GM13976 (cell line): ENCODE measurements around the gene TARS1.

Experiments used
- DNase-seq: peaks from one replicate; pipeline ENCODE4 v3.0.0; 2012; ENCODE audit warnings: low spot score
- CTCF ChIP-seq: IDR thresholded peaks from 2 replicates; pipeline ENCODE4 v1.5.1; 2012; ENCODE audit warnings: borderline replicate concordance, mild to moderate bottlenecking; ENCODE audit not compliant: insufficient read depth; ENCODE audit errors: extremely low read depth, missing control alignments, control extremely low read depth
- in situ Hi-C: fragments of 300-500 bp; cut with MboI; formaldehyde crosslinking; loops from one replicate; pipeline ENCODE4 v1.12.0; 2022; ENCODE audit warnings: low sequenced_read_pairs, mixed read lengths, inconsistent platforms; ENCODE audit not compliant: unreplicated experiment

TARS1 gene

GRCh38 chr5:33422191-33422590, 18.6 kb upstream of the TARS1 start:
- DNase-seq = no peak
- in situ Hi-C loops = loop anchor here (25.0 kb wide), 1 partner anchor 735 kb away; no protein-coding TSS in a partner anchor
- TF ChIP-seq CTCF = no peak

DNA sequence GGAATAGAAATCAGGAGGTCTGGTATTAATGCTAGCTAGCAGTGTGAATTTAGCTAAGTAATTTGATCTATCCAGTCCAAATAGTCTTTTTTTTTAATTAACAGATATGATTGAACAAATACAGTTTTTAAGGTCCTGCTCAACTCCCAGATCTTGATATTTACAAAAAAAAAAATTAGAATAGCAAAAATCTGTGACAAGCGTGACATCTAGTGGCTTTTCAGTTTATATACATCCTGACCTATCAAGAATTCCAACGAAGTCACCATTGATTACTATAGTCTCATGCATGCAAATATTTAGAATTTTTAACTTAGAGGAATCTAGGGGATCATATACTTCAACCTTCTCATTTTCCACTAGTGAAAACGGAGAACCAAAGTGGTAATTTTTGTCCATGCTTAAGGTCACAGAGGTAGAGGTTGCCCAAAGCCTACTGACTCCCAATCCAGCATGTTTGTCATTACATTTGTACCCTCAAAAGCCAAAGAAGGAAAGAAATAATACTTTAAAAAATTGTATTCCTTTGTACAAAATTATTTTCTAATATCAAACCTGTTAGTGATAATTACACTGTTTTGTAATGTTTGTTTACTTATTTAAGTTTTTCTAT, 17.6 kb upstream of the TARS1 start:
- in situ Hi-C loops = loop anchor here (25.0 kb wide), 1 partner anchor 736 kb away; no protein-coding TSS in a partner anchor
- peak; percentile 28 for TF ChIP-seq CTCF
- peak; percentile 25 for DNase-seq

GRCh38 chr5:33425314-33425713, 15.5 kb upstream of the TARS1 start:
- TF ChIP-seq CTCF = no peak
- in situ Hi-C loops = loop anchor here (25.0 kb wide), 1 partner anchor 1037 kb away; no protein-coding TSS in a partner anchor
- DNase-seq = no peak

DNA sequence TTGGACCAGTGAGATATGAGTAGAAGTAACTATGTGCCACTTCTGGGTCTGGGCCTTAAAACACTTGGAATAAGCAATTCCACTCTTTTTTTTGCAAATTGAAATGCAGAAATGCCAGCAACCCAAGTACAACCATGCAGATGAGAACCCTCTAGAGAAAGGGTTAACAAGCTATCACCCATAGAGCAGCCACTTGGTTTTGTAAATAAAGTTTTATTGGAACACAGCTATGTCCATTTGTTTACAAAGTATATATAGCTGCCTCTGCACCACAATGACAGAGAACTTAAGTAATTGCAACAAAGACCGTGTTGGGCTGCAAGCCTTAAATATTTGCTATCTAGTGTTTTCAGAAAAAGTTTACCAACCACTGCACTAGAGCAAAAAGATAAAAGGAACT, 9.8 kb upstream of the TARS1 start:
- no peak for TF ChIP-seq CTCF
- in situ Hi-C loops = loop anchor here (10.0 to 25.0 kb wide), 2 partner anchors 534 to 1031 kb away; no protein-coding TSS in a partner anchor
- no peak for DNase-seq

- in situ Hi-C loops = loop anchor here (10.0 to 25.0 kb wide), 2 partner anchors 532 to 1030 kb away; no protein-coding TSS in a partner anchor
- no peak for DNase-seq
- no peak for TF ChIP-seq CTCF
Observed at GRCh38 chr5:33432656-33433055, 8.1 kb upstream of the TARS1 start.

DNA sequence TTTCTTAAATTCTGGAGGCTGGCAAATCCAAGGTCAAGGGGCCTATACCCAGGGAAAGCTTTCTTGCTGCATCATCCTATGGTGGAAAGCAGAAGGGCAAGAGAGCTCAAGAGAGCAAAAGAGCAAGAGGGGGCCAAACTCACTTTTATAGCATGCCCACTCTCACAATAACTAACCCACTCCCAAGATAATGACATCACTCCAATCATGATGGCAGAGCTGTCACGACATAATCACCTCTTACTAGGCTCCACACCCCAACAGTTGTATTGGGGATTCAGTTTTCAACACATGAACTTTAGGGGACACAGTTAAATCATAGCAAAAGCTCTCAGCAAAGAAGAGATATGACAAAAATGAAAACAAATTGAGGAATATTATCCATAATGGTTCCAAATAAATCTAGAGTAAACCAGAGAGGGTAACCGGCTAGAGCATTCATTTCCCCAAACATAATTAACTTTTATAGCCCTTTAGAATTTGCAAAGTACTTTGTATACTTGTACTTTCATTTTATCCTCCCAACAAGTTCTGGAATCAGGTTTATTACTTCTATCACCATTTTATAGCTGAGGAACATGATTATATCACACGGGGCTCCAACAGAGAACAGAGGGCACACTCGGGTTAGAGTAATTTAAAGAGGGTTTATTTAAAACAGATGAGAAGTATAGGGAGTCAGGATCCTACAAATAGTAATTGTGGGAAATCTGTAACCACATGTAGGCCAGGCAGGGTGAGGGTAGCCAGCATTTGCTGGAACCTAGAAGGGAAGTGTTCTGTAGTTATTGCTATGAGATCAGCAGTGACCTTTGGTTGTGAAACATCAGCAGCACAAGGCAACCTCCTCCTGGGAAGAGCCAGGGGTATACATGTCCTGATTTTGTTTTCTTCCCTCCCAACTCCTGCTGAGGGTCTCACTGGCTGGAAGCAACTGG, 7.2 kb upstream of the TARS1 start:
- no peak for DNase-seq
- in situ Hi-C loops = loop anchor here (10.0 to 25.0 kb wide), 2 partner anchors 531 to 1029 kb away; no protein-coding TSS in a partner anchor
- no peak for TF ChIP-seq CTCF
